Caco-2 (cell line): ENCODE results near the gene NGEF. TPM values are rescaled to one million over a fixed set of nuclear protein-coding genes. Genes with fewer than 3 reads are reported as not detected.

Experiments used
- BruUV-seq: library from RNA; stranded (reverse); fragments of 400-500 nt; replicated peaks from 2 replicates; lab custom pipeline; 2021; lab: Mats Ljungman, UMichigan
- CTCF ChIA-PET: fragments of 300-600 bp; sonication (Branson Sonifier 250); formaldehyde crosslinking; loops from one replicate; lab custom pipeline; 2022; ENCODE audit warnings: antibody characterized with exemption; lab: Charles Lee
- POLR2A ChIA-PET: fragments of 300-600 bp; sonication (Branson Sonifier 250); formaldehyde crosslinking; loops from one replicate; lab custom pipeline; 2022; ENCODE audit warnings: antibody characterized with exemption; lab: Charles Lee
- DNase-seq, 2 experiments: peaks; one replicate each; pipeline versions ENCODE4 v3.0.0 to v3.0.0-alpha.2; 2020 to 2022
- H3K27me3 ChIP-seq: replicated peaks from 2 replicates; pipeline ENCODE4 v1.6.0; 2011; ENCODE audit warnings: low read length; ENCODE audit not compliant: control insufficient read depth, insufficient read depth
- H3K36me3 ChIP-seq: 2 replicates; pipeline ENCODE4 v1.5.1; 2011; ENCODE audit warnings: low read length; ENCODE audit not compliant: control insufficient read depth, insufficient read depth
- H3K4me1 ChIP-seq: fragments of 250-450 bp; sonication (Bioruptor Pico); 2 replicates; pipeline ENCODE4 v1.5.1; 2020; ENCODE audit warnings: mild to moderate bottlenecking
- H3K4me3 ChIP-seq: 2 replicates; pipeline ENCODE4 v1.5.1; 2011; ENCODE audit warnings: low read depth, mild to moderate bottlenecking, control low read depth, low read length
- H3K9me3 ChIP-seq: fragments of 250-450 bp; sonication (Bioruptor Pico); 2 replicates; pipeline ENCODE4 v1.5.1; 2020; ENCODE audit warnings: mild to moderate bottlenecking, moderate library complexity
- H3K27ac Mint-ChIP-seq: one replicate; pipeline ENCODE4 v1.8.0; 2022; ENCODE audit warnings: mixed read lengths; ENCODE audit not compliant: unreplicated experiment
- H3K27me3 Mint-ChIP-seq: one replicate; pipeline ENCODE4 v1.8.0; 2022; ENCODE audit warnings: mixed read lengths; ENCODE audit not compliant: insufficient read depth, unreplicated experiment
- H3K36me3 Mint-ChIP-seq: one replicate; pipeline ENCODE4 v1.8.0; 2022; ENCODE audit warnings: mild to moderate bottlenecking, mixed read lengths; ENCODE audit not compliant: insufficient read depth, unreplicated experiment
- H3K4me1 Mint-ChIP-seq: one replicate; pipeline ENCODE4 v1.8.0; 2022; ENCODE audit warnings: low read depth, mixed read lengths; ENCODE audit not compliant: unreplicated experiment
- H3K4me3 Mint-ChIP-seq: one replicate; pipeline ENCODE4 v1.8.0; 2022; ENCODE audit warnings: mild to moderate bottlenecking, moderate library complexity, mixed read lengths; ENCODE audit not compliant: unreplicated experiment
- H3K9me3 Mint-ChIP-seq: one replicate; pipeline ENCODE4 v1.8.0; 2022; ENCODE audit warnings: mixed read lengths; ENCODE audit not compliant: unreplicated experiment
- intact Hi-C: fragments of 100-400 bp; cut with micrococcal nuclease; formaldehyde crosslinking; loops from one replicate; pipeline ENCODE4 v1.10.0; 2022; ENCODE audit not compliant: unreplicated experiment
- total RNA-seq: library from RNA; stranded (reverse); gene quantifications from 2 replicates; pipeline ENCODE4 v1.2.3, GENCODE V29; 2022
- TF ChIP-seq, protein P1 (sequence below), 2 experiments: fragments of 200-600 bp in 1 of 2; IDR thresholded peaks; 1 replicate in 1 of 2; 2 replicates in 1 of 2; pipeline versions ENCODE4 v1.5.1 to v1.8.0; 2011 to 2022; ENCODE audit warnings: antibody characterized with exemption in 1 of 2, control low read depth in 1 of 2, inconsistent platforms in 1 of 2, low read depth in 1 of 2, low read length in 1 of 2, mild to moderate bottlenecking in 1 of 2, moderate library complexity in 1 of 2; ENCODE audit not compliant: insufficient read depth in 1 of 2, severe bottlenecking in 1 of 2, unreplicated experiment in 1 of 2

NGEF gene
- total RNA-seq, 1 experiment from 2014 or later, result 0.77 TPM

DNA sequence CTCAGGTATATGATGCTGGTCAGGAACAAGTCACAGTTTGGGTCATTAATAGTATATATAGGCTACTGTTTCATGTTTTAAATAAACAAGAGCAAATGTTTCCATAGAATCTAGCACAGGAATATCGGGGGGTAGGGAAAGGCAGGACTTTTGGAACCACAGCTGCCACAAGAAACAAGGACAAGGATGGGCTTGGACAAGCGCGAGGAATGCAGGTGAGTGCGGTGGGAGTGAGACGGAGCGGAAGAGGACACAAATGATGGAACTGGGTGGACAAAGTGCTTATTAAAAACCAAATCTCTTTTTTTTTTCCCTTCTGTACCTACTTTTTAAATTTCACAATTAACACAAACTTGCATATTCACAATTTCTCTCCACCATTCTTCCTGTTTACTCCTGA lies 93.9 kb downstream of the NGEF start:
- Mint-ChIP-seq H3K9me3 (no peaks in the 10 kb centered on the region), H3K36me3 (no peaks in the 10 kb centered on the region), H3K27me3 (peaks cover 15% of the 10 kb centered on the region), H3K4me3 (no peak overlapping the region), H3K27ac (no peak overlapping the region), H3K4me1 (no peaks in the 10 kb centered on the region)
- DNase-seq, result no peak
- Histone ChIP-seq H3K4me3 (no peak overlapping the region), H3K4me1 (no peaks in the 10 kb centered on the region), H3K27me3 (no peaks in the 10 kb centered on the region), H3K36me3 (no peaks in the 10 kb centered on the region), H3K9me3 (no peaks in the 10 kb centered on the region)
- BruUV-seq, result no TSS peak
- POLR2A ChIA-PET, result no interaction called here
- TF ChIP-seq, protein P1, sequence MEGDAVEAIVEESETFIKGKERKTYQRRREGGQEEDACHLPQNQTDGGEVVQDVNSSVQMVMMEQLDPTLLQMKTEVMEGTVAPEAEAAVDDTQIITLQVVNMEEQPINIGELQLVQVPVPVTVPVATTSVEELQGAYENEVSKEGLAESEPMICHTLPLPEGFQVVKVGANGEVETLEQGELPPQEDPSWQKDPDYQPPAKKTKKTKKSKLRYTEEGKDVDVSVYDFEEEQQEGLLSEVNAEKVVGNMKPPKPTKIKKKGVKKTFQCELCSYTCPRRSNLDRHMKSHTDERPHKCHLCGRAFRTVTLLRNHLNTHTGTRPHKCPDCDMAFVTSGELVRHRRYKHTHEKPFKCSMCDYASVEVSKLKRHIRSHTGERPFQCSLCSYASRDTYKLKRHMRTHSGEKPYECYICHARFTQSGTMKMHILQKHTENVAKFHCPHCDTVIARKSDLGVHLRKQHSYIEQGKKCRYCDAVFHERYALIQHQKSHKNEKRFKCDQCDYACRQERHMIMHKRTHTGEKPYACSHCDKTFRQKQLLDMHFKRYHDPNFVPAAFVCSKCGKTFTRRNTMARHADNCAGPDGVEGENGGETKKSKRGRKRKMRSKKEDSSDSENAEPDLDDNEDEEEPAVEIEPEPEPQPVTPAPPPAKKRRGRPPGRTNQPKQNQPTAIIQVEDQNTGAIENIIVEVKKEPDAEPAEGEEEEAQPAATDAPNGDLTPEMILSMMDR (IDR thresholded peaks at IDR 0.05; ENCODE audit: insufficient read depth in 1 of 2, low read depth in 1 of 2, low read length in 1 of 2, severe bottlenecking in 1 of 2, unreplicated experiment in 1 of 2), result no peak
- intact Hi-C loops, result no loop called here
- CTCF ChIA-PET, result no interaction called here

DNA sequence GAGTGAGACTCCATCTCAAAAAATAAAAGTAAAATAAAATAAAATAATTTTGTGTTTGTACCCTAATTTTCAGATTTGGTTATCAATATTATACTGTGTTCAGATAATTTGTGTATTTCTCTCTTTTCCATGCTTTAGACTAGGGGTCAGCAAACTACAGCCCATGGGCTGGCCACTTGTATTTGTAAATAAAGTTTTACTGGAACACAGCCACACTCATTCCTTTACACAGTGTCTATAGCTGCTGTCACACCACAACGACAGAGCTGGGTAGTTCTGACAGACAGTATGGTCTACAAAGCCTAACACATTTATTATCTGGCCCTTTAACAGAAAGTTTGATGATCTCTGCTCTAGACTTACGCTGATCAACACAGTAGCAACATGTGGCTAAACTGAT lies 99.2 kb downstream of the NGEF start:
- Mint-ChIP-seq H3K36me3 (no peaks in the 10 kb centered on the region), H3K27me3 (peaks cover 4% of the 10 kb centered on the region), H3K9me3 (no peaks in the 10 kb centered on the region), H3K4me1 (no peaks in the 10 kb centered on the region), H3K27ac (no peak overlapping the region), H3K4me3 (no peak overlapping the region)
- intact Hi-C loops, result no loop called here
- H3K27me3 ChIP-seq, result no peaks in the 10 kb centered on the region
- H3K4me3 ChIP-seq, result no peak overlapping the region
- no peaks in the 10 kb centered on the region for H3K9me3 ChIP-seq
- CTCF ChIA-PET, result no interaction called here
- DNase-seq, result no peak
- TF ChIP-seq, protein P1 (IDR thresholded peaks at IDR 0.05; ENCODE audit: insufficient read depth in 1 of 2, low read depth in 1 of 2, low read length in 1 of 2, severe bottlenecking in 1 of 2, unreplicated experiment in 1 of 2), result no peak
- POLR2A ChIA-PET, result no interaction called here
- no peaks in the 10 kb centered on the region for H3K4me1 ChIP-seq
- H3K36me3 ChIP-seq, result no peaks in the 10 kb centered on the region
- BruUV-seq, result no TSS peak

DNA sequence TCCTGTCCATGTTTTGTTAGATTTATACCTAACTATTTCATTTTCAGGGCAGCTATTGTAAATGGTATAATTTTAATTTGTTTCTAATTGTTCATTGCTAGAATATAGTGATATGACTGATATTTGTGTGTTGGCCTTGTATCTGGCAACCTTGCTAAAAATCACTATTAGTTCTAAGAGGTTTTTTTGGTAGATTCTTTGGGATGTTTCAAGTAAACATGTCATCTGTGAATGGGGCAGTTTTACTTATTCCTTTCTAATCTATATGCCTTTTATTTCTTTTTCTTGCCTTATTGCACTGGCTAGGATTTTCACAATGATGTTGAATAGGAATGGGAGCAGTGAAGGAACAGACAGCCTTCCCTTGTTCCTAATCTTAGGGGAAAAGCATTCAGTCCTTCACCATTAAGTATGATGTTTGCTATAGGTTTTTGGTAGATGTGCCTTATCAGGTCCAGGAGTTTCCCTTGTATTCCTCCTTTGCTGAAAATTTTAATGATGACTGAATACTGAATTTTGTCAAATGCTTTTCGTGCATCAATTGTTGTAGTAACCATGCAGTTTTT lies 101.3 kb downstream of the NGEF start:
- H3K27me3 ChIP-seq, result no peaks in the 10 kb centered on the region; the same call in 1 of the 2 replicates
- no peaks in the 10 kb centered on the region for H3K9me3 ChIP-seq
- H3K36me3 ChIP-seq, result no peaks in the 10 kb centered on the region
- TF ChIP-seq, protein P1 (IDR thresholded peaks at IDR 0.05; ENCODE audit: insufficient read depth in 1 of 2, low read depth in 1 of 2, low read length in 1 of 2, severe bottlenecking in 1 of 2, unreplicated experiment in 1 of 2), result no peak
- H3K4me1 ChIP-seq, result no peaks in the 10 kb centered on the region
- no TSS peak for BruUV-seq
- POLR2A ChIA-PET, result no interaction called here
- intact Hi-C loops, result no loop called here
- H3K36me3 Mint-ChIP-seq, result no peaks in the 10 kb centered on the region
- no peak overlapping the region for H3K4me3 ChIP-seq
- H3K27ac Mint-ChIP-seq, result no peak overlapping the region
- DNase-seq, result no peak
- no peak overlapping the region for H3K4me3 Mint-ChIP-seq
- CTCF ChIA-PET, result no interaction called here
- peaks cover 4% of the 10 kb centered on the region for H3K27me3 Mint-ChIP-seq
- H3K4me1 Mint-ChIP-seq, result no peaks in the 10 kb centered on the region
- no peaks in the 10 kb centered on the region for H3K9me3 Mint-ChIP-seq
